GM18861 (cell line): ENCODE results near the gene KLK15.
"Not testable (repeated sequence)": the region's sequence is repeated elsewhere in the genome, so short reads cannot be mapped to it uniquely, and the experiment has no call there.

ENCODE experiments used
- ATAC-seq: cut with Tn5 transposase; IDR thresholded peaks from one replicate; pipeline ENCODE4 v1.9.1; 2021; ENCODE audit not compliant: unreplicated experiment

The KLK15 gene

GRCh38 chr19:50796634-50797428, 36.5 kb downstream of the KLK15 start:
- no peak for ATAC-seq

GRCh38 chr19:50796128-50796633, 37.2 kb downstream of the KLK15 start:
- no peak for ATAC-seq

GRCh38 chr19:50795664-50796073, 37.7 kb downstream of the KLK15 start:
- ATAC-seq = no peak

GRCh38 chr19:50794876-50795663, 38.3 kb downstream of the KLK15 start:
- ATAC-seq = no peak

GRCh38 chr19:50794074-50794875, 39.1 kb downstream of the KLK15 start:
- no peak for ATAC-seq

- ATAC-seq = no peak
Measured at GRCh38 chr19:50793558-50794065, 39.8 kb downstream of the KLK15 start.

- ATAC-seq = no peak
Measured at GRCh38 chr19:50792272-50793250, 40.8 kb downstream of the KLK15 start.

GRCh38 chr19:50791594-50792271, 41.6 kb downstream of the KLK15 start:
- ATAC-seq = no peak

- ATAC-seq = no peak
Measured at GRCh38 chr19:50790922-50791467, 42.4 kb downstream of the KLK15 start.

GRCh38 chr19:50790396-50790795, 43.0 kb downstream of the KLK15 start, which contains the start of gene ACP4:
ACP4 (plus strand) TSS chr19:50790415; CDS start chr19:50790415, 0 bp downstream.
- ATAC-seq = no peak

- no peak for ATAC-seq
Measured at GRCh38 chr19:50785329-50785728, 48.0 kb downstream of the KLK15 start.

GRCh38 chr19:50784710-50785109, 48.7 kb downstream of the KLK15 start:
- no peak for ATAC-seq

GRCh38 chr19:50783848-50784152, 49.6 kb downstream of the KLK15 start:
- ATAC-seq = not testable (repeated sequence)

- no peak for ATAC-seq
Measured at GRCh38 chr19:50780753-50781435, 52.5 kb downstream of the KLK15 start.

- ATAC-seq = no peak
Measured at GRCh38 chr19:50779504-50780457, 53.6 kb downstream of the KLK15 start.

- ATAC-seq = no peak
Measured at GRCh38 chr19:50778906-50779430, 54.4 kb downstream of the KLK15 start.

GRCh38 chr19:50777830-50778303, 55.5 kb downstream of the KLK15 start:
- ATAC-seq = no peak
